HG03457 (cell line): Measurements from ENCODE around the gene CAMTA2.
"Not testable (repeated sequence)": the region's sequence is repeated elsewhere in the genome, so short reads cannot be mapped to it uniquely, and the experiment has no call there.

ENCODE experiments used
- ATAC-seq: cut with Tn5 transposase; IDR thresholded peaks from one replicate; pipeline ENCODE4 v1.9.1; 2021; ENCODE audit warnings: moderate number of reproducible peaks; ENCODE audit not compliant: unreplicated experiment

The CAMTA2 gene

GRCh38 chr17:4933646-4934045 is 53.8 kb downstream of the CAMTA2 start:
- ATAC-seq, result no peak

- no peak for ATAC-seq
Measured at GRCh38 chr17:4932756-4933155, 54.7 kb downstream of the CAMTA2 start.

GRCh38 chr17:4931963-4932362 is 55.5 kb downstream of the CAMTA2 start, which contains the start of gene GP1BA:
TSS of gene GP1BA (plus strand) at chr17:4932277. CDS start at chr17:4932605, 328 bp downstream.
- no peak for ATAC-seq

GRCh38 chr17:4928881-4929280 is 58.6 kb downstream of the CAMTA2 start:
- no peak for ATAC-seq

- ATAC-seq, result not testable (repeated sequence)
Measured at GRCh38 chr17:4926577-4927335, 60.7 kb downstream of the CAMTA2 start.

GRCh38 chr17:4921320-4921719 is 66.2 kb downstream of the CAMTA2 start:
- ATAC-seq, result no peak

- ATAC-seq, result no peak
Measured at GRCh38 chr17:4920351-4921048, 67.0 kb downstream of the CAMTA2 start.

GRCh38 chr17:4919511-4920047 is 67.9 kb downstream of the CAMTA2 start:
- no peak for ATAC-seq
